Stimulated activated CD8-positive, alpha-beta memory T cell treated with anti-CD3 and anti-CD28 coated beads, Interleukin-15, amount 100 ng/mL, for 48 hours (primary cell): Measurements from ENCODE around the gene TBL1XR1.
"Not testable (repeated sequence)": the region's sequence is repeated elsewhere in the genome, so short reads cannot be mapped to it uniquely, and the experiment has no call there.

Experiments used
- DNase-seq, 2 donors: peaks; one replicate each; pipeline ENCODE4 v3.0.0-alpha.2; 2020; ENCODE audit warnings: low read depth in 2 of 2

Gene TBL1XR1

DNA sequence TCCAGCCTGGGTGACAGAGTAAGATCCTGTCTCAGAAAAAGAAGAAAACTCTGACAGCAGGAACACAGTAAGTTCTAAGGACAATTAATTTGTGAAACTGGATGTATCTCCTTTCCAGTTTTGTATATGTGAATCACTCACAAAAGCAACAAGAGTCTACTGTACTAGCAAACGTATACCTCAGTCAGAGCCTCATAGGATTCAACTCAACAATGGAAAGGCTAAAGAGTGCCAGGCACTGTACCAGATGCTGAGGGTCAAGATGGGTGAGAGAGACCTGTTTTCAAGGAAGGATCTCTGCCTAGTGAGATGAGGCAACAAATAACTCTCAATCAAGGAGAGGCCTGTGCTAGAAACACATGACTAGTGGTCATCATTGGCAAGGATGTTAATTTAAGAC is 14.9 kb downstream of the TBL1XR1 start:
- DNase-seq = no peak

GRCh38 chr3:177181418-177181817 is 15.9 kb downstream of the TBL1XR1 start:
- DNase-seq = no peak

- no peak for DNase-seq
Measured at GRCh38 chr3:177180506-177180905, 16.8 kb downstream of the TBL1XR1 start.

DNA sequence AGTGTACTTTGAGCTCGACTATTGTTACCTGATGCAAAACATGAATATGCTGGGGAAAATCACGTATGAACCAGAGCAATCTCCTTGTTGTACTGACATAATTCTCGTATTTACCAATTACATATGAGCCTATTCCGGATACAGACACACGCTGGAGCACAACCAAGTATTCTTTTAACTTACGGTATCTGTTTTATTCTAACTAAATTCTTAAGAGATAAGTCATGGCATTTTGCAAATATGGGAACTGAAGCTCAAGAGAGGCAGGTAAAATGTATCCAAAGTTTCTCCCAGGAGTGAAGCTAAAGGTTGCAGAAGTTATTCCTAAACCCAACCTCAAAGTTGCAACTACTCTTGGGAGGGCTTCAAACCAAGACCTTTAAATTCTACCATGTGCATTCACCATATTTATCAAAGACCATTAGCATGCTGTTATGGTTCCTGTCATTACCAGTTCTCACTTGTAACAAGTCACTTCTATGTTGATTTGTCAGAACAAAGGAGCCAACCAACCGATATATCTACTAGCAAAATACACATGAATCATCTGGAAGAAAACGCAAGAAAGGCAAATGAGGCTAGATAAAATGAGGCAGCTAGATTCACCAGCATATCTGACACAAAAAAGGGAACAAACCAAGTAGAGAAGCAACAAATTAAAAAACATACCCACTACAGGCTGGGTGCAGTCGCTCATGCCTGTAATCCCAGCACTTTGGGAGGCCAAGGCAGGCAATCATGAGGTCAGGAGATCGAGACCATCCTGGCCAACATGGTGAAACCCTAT is 17.8 kb downstream of the TBL1XR1 start:
- no peak for DNase-seq

- no peak for DNase-seq
Measured at GRCh38 chr3:177177749-177178221, 19.5 kb downstream of the TBL1XR1 start.

DNA sequence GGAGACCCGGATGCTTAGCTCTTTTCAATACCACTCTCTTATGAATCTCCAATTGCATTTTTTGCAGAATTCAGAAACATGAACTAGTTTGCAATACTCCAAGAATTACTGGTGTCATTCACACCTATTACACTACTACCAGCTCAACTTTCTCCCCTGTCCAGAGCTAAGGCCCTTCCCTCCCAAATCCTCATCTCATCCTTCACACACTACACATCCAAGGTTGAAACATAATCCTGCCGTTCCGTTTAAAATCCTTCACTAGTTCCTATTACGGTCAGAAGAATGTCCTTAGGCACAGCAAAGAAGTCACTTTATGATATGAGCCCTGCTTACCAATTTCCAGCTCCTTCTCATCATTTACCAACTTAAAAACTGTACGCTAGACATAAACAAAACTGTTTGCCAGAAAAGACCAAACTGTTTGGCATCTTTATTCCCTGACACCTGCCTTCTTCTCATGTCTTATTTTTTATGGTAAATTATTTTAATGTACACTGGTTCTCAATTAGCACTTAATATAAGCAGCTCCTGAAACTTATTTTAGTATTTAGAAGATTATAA is 22.6 kb downstream of the TBL1XR1 start:
- no peak for DNase-seq

- no peak for DNase-seq
Measured at GRCh38 chr3:177169936-177170722, 27.2 kb downstream of the TBL1XR1 start.

DNA sequence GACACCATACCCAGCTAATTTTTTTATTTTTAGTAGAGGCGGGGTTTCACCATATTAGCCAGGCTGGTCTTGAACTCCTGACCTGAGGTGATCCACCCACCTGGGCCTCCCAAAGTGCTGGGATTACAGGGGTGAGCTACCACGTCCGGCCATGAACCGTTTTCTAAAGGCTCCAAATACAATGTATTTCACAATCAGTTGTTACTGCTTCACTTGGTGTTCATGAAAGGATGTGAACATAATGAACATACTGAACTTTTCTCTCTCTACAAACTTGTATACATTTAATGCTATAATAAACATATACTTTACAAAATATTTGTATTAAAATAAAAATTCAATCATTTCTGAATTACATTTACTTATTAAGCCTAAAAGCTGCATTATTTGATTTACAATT is 28.9 kb downstream of the TBL1XR1 start:
- DNase-seq = no peak

- DNase-seq = no peak
Measured at GRCh38 chr3:177162742-177163141, 34.5 kb downstream of the TBL1XR1 start.

GRCh38 chr3:177161603-177162002 is 35.7 kb downstream of the TBL1XR1 start:
- not testable (repeated sequence) for DNase-seq

GRCh38 chr3:177158461-177158860 is 38.8 kb downstream of the TBL1XR1 start:
- DNase-seq = no peak

GRCh38 chr3:177157492-177157891 is 39.8 kb downstream of the TBL1XR1 start:
- DNase-seq = no peak

DNA sequence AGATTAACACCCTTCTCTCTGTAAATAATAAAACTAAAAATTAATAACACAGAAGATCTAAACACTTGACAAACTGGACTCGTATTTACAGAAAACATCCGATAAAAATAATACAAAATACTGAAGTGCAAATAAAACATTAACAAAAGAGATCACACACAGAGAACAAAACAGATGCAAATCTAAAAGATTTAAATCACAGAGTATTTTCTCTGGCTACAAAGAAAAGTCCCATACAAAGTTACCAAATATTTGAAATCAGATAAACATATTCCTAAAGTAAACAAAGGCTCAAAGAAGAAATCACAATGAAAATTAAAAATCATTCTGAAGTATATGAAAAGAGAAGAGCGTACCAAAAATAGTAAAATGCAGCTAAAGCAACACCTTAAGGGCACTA is 42.5 kb downstream of the TBL1XR1 start:
- DNase-seq = no peak

- DNase-seq = no peak
Measured at GRCh38 chr3:177150970-177151627, 46.2 kb downstream of the TBL1XR1 start.

DNA sequence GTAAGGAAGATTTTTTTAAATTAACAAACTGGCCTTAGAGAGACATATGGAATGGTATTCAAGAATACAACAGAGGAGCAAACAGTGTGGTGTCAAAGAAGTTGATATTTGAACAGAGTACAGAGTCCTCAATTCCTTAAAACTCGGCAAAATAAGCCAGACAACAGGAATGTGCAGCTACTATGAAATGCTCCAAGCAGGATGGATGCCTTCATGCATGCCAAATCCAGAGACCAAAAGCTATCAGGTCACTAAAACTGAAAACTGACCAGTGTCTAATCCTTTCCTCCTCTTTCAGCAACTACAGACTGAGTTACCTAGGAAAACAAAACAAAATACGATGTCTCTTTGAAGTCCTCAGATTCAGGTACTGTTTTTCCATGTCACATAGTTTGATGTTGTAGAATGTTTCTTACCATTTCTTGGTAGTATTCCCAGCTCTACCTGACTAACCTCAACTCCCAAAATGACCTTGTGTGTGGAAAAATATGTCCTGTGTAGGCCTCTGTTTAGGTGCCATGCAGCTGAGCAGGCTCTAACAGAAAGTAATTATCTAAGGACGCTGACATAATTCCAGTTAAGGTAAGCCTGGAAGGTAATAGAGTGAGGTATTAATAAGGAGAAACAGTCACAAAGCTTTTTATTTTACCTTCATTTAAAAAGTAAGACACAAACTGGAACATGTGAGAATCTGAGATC is 46.9 kb downstream of the TBL1XR1 start:
- DNase-seq = no peak

- DNase-seq = no peak
Measured at GRCh38 chr3:177149106-177149505, 48.2 kb downstream of the TBL1XR1 start.

GRCh38 chr3:177147790-177148189 is 49.5 kb downstream of the TBL1XR1 start:
- DNase-seq = no peak

DNA sequence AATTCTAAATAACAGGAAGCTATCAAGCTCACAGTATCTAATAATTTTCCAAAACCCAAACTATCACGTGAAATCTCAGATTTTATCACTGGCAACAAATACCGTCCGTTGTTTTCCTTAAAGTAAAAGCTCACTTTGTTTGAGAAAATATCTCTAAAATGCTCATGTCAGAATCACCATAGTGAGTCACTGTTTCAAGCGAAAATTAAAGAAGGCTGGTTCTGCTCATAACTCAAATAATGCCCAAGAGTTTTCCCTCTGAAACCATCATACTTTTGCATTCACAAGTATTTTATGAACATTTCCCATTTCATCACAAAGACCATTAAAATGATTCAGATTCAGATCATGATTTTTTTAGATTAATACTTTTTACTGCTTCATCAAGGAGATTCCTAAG is 50.6 kb downstream of the TBL1XR1 start:
- DNase-seq = no peak

DNA sequence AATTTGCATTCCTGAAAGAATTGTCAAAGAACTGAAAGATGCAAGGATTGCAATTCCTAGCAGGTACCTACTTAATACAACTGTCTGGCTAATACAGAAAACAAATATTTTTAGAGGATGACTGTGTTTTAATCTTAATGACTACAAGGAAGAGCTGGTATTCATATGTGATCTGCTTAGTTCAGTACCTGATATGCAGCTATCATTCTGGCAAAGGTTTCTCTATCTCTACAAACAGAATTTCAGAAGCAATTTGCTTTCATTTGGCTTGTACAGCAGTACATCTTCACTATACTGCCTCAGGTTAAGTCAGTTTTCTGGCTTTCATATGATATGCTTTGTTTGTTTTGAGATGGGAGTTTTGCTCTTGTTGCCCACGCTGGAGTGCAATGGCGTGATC is 51.3 kb downstream of the TBL1XR1 start:
- no peak for DNase-seq

- DNase-seq = no peak
Measured at GRCh38 chr3:177145381-177145780, 51.9 kb downstream of the TBL1XR1 start.

- no peak for DNase-seq
Measured at GRCh38 chr3:177144922-177145321, 52.4 kb downstream of the TBL1XR1 start.
